NB4 (cell line): ENCODE results near the gene COPG2.

Source experiments
- TF ChIP-seq, protein P1 (sequence below): IDR thresholded peaks from one replicate; pipeline ENCODE4 v1.5.1; 2012; ENCODE audit warnings: low read depth, low read length
- TF ChIP-seq, protein P2 (sequence below): IDR thresholded peaks from 2 replicates; pipeline ENCODE4 v1.6.1; 2011; ENCODE audit warnings: low read depth, low read length

DNA sequence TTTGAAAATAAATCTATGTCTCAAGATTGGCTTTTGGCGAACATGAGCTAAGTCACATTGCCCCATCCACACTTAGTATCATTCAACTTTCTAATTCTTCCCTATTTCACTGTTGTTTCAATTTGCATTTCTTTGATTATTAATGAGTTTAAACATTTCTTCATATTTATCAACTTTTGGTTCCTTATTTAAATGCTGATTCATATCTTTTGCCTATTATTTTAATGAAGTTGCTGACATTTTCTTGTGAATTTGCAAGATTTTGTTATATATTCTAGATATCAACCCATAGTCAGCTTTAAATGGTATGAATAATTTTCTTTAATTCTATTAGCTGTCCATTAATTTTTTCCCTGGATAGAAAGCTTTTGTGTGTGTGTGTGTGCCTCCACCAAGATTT, 32.2 kb upstream of the COPG2 start:
- TF ChIP-seq, protein P1, sequence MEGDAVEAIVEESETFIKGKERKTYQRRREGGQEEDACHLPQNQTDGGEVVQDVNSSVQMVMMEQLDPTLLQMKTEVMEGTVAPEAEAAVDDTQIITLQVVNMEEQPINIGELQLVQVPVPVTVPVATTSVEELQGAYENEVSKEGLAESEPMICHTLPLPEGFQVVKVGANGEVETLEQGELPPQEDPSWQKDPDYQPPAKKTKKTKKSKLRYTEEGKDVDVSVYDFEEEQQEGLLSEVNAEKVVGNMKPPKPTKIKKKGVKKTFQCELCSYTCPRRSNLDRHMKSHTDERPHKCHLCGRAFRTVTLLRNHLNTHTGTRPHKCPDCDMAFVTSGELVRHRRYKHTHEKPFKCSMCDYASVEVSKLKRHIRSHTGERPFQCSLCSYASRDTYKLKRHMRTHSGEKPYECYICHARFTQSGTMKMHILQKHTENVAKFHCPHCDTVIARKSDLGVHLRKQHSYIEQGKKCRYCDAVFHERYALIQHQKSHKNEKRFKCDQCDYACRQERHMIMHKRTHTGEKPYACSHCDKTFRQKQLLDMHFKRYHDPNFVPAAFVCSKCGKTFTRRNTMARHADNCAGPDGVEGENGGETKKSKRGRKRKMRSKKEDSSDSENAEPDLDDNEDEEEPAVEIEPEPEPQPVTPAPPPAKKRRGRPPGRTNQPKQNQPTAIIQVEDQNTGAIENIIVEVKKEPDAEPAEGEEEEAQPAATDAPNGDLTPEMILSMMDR: no peak
- TF ChIP-seq, protein P2, sequence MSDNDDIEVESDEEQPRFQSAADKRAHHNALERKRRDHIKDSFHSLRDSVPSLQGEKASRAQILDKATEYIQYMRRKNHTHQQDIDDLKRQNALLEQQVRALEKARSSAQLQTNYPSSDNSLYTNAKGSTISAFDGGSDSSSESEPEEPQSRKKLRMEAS: no peak
